CD4-positive, CD25-positive, alpha-beta regulatory T cell (primary cell): ENCODE results near the gene TRPC1. TPM values are rescaled to one million over a fixed set of nuclear protein-coding genes. Genes with fewer than 3 reads are reported as not detected.
"Not testable (repeated sequence)": the region's sequence is repeated elsewhere in the genome, so short reads cannot be mapped to it uniquely, and the experiment has no call there.

ENCODE experiments used
- ATAC-seq, 2 donors: fragments of 150-1000 bp; cut with Tn5 transposase; one replicate each; pipeline ENCODE4 v1.10.0; 2021; ENCODE audit warnings: low read depth in 2 of 2, moderate number of reproducible peaks in 2 of 2, moderate library complexity in 1 of 2
- DNase-seq, 3 donors: peaks; one replicate each; pipeline versions ENCODE4 v3.0.0 to v3.0.0-alpha.2; 2012 to 2022; ENCODE audit warnings: mixed read lengths in 1 of 3
- H3K27ac ChIP-seq: one replicate; pipeline ENCODE4 v1.7.0; 2013; ENCODE audit warnings: mild to moderate bottlenecking, low read length; ENCODE audit not compliant: insufficient read depth, poor library complexity, severe bottlenecking
- H3K27me3 ChIP-seq: one replicate; pipeline ENCODE4 v1.7.0; 2013; ENCODE audit warnings: low read length; ENCODE audit not compliant: control insufficient read depth, insufficient read depth
- H3K36me3 ChIP-seq: one replicate; pipeline ENCODE4 v1.7.0; 2013; ENCODE audit warnings: mild to moderate bottlenecking, low read length, moderate library complexity; ENCODE audit not compliant: control insufficient read depth, insufficient read depth
- H3K4me1 ChIP-seq: 2 replicates; pipeline ENCODE4 v1.7.0; 2013; ENCODE audit warnings: mild to moderate bottlenecking, low read length; ENCODE audit not compliant: insufficient read depth, control insufficient read depth, poor library complexity, severe bottlenecking
- H3K4me3 ChIP-seq: one replicate; pipeline ENCODE4 v1.7.0; 2013; ENCODE audit warnings: low read depth, mild to moderate bottlenecking, low read length, moderate library complexity
- H3K9me3 ChIP-seq, 2 experiments: 1 replicate in 1 of 2; 2 replicates in 1 of 2; pipeline ENCODE4 v1.7.0; 2013; ENCODE audit warnings: low read length in 2 of 2, mild to moderate bottlenecking in 1 of 2, moderate library complexity in 1 of 2; ENCODE audit not compliant: control insufficient read depth in 2 of 2
- H3K27ac Mint-ChIP-seq, 3 donors: one replicate each; pipeline ENCODE4 v1.8.0; 2020 to 2022; ENCODE audit warnings: mild to moderate bottlenecking in 3 of 3, mixed read lengths in 3 of 3, moderate library complexity in 2 of 3
- H3K27me3 Mint-ChIP-seq: one replicate; pipeline ENCODE4 v1.8.0; 2022; ENCODE audit warnings: mild to moderate bottlenecking, mixed read lengths
- H3K36me3 Mint-ChIP-seq: one replicate; pipeline ENCODE4 v1.8.0; 2020; ENCODE audit warnings: mixed read lengths
- H3K4me1 Mint-ChIP-seq, 4 donors: one replicate each; pipeline ENCODE4 v1.8.0; 2020 to 2022; ENCODE audit warnings: mixed read lengths in 4 of 4, mild to moderate bottlenecking in 1 of 4
- H3K4me3 Mint-ChIP-seq, 4 donors: one replicate each; pipeline ENCODE4 v1.8.0; 2020 to 2022; ENCODE audit warnings: mild to moderate bottlenecking in 4 of 4, mixed read lengths in 4 of 4, moderate library complexity in 3 of 4
- H3K9me3 Mint-ChIP-seq, 7 donors: one replicate each; pipeline ENCODE4 v1.8.0; 2020 to 2022; ENCODE audit warnings: mixed read lengths in 7 of 7, mild to moderate bottlenecking in 3 of 7, moderate library complexity in 2 of 7
- polyA plus RNA-seq, 4 donors: library from polyadenylated mRNA; unstranded; fragments of 300-500 nt; fragmentation: Illumina TruSeq; gene quantifications; one replicate each; pipeline ENCODE4 v1.2.3, GENCODE V29; 2021
- total RNA-seq: library from RNA; stranded (reverse); gene quantifications from one replicate; pipeline ENCODE4 v1.2.3, GENCODE V29; 2022

Gene TRPC1
- total and polyA plus RNA-seq, 5 donors from 2014 or later = 0.24 to 1.6 (median 0.78) TPM

GRCh38 chr3:142725357-142725739 lies 1.5 kb downstream of the TRPC1 start:
- Mint-ChIP-seq H3K27me3 (peaks cover 55% of the 10 kb centered on the region), H3K4me3 (peak overlapping the region; percentile 82 to 90 (median 84)), H3K36me3 (peaks cover 3% of the 10 kb centered on the region), H3K9me3 (no peaks in the 10 kb centered on the region), H3K4me1 (peaks cover 4 to 14% (median 9%) of the 10 kb centered on the region in 4 donors), H3K27ac (peak overlapping the region in 2 of 3 donors; percentile 57 to 79)
- Histone ChIP-seq H3K27me3 (peaks cover 9% of the 10 kb centered on the region), H3K27ac (no peak overlapping the region), H3K9me3 (no peaks in the 10 kb centered on the region), H3K4me1 (peaks cover 12% of the 10 kb centered on the region), H3K36me3 (no peaks in the 10 kb centered on the region), H3K4me3 (peak overlapping the region; percentile 47)
- ATAC-seq (no peak), DNase-seq (no peak)

- peaks cover 3% of the 10 kb centered on the region for H3K36me3 Mint-ChIP-seq
- H3K27ac Mint-ChIP-seq = no peak overlapping the region
- peaks cover 6% of the 10 kb centered on the region for H3K27me3 ChIP-seq
- H3K9me3 ChIP-seq = no peaks in the 10 kb centered on the region
- peaks cover 12% of the 10 kb centered on the region for H3K4me1 ChIP-seq
- no peaks in the 10 kb centered on the region for H3K9me3 Mint-ChIP-seq
- peaks cover 48% of the 10 kb centered on the region for H3K27me3 Mint-ChIP-seq
- H3K4me1 Mint-ChIP-seq = peaks cover 4 to 14% (median 9%) of the 10 kb centered on the region in 4 donors
- H3K4me3 ChIP-seq = no peak overlapping the region
- peak overlapping the region in 2 of 4 donors; percentile 26 to 27 for H3K4me3 Mint-ChIP-seq
- no peak for ATAC-seq
- no peaks in the 10 kb centered on the region for H3K36me3 ChIP-seq
- no peak overlapping the region for H3K27ac ChIP-seq
- DNase-seq = no peak
These were observed 2.2 kb downstream of the TRPC1 start for GRCh38 chr3:142726017-142726416.

- H3K4me1 ChIP-seq = no peaks in the 10 kb centered on the region
- peaks cover 3% of the 10 kb centered on the region for H3K36me3 Mint-ChIP-seq
- H3K4me3 ChIP-seq = no peak overlapping the region
- H3K27ac Mint-ChIP-seq = no peak overlapping the region
- no peak overlapping the region for H3K4me3 Mint-ChIP-seq
- H3K36me3 ChIP-seq = no peaks in the 10 kb centered on the region
- H3K9me3 Mint-ChIP-seq = peaks cover 0 to 2% (median 0%) of the 10 kb centered on the region in 7 donors
- H3K9me3 ChIP-seq = no peaks in the 10 kb centered on the region
- H3K27ac ChIP-seq = no peak overlapping the region
- H3K27me3 Mint-ChIP-seq = peaks cover 31% of the 10 kb centered on the region
- DNase-seq = no peak
- ATAC-seq = no peak
- H3K27me3 ChIP-seq = peaks cover 2% of the 10 kb centered on the region
- H3K4me1 Mint-ChIP-seq = peaks cover 0 to 4% (median under 1%) of the 10 kb centered on the region in 4 donors
These were observed 8.2 kb downstream of the TRPC1 start for GRCh38 chr3:142732066-142732465.

GRCh38 chr3:142734834-142735233 lies 11.0 kb downstream of the TRPC1 start:
- H3K27me3 Mint-ChIP-seq = peaks cover 22% of the 10 kb centered on the region
- H3K36me3 ChIP-seq = no peaks in the 10 kb centered on the region
- peaks cover 0 to 2% (median 0%) of the 10 kb centered on the region in 7 donors for H3K9me3 Mint-ChIP-seq
- H3K4me1 ChIP-seq = no peaks in the 10 kb centered on the region
- H3K4me3 ChIP-seq = no peak overlapping the region
- ATAC-seq (no peak), DNase-seq (no peak)
- H3K4me3 Mint-ChIP-seq = no peak overlapping the region
- H3K27ac Mint-ChIP-seq = no peak overlapping the region
- no peak overlapping the region for H3K27ac ChIP-seq
- no peaks in the 10 kb centered on the region for H3K36me3 Mint-ChIP-seq
- H3K27me3 ChIP-seq = peaks cover 4% of the 10 kb centered on the region
- no peaks in the 10 kb centered on the region for H3K9me3 ChIP-seq
- H3K4me1 Mint-ChIP-seq = no peaks in the 10 kb centered on the region

GRCh38 chr3:142735462-142735861 lies 11.6 kb downstream of the TRPC1 start:
- Mint-ChIP-seq H3K4me1 (no peaks in the 10 kb centered on the region), H3K27me3 (peaks cover 22% of the 10 kb centered on the region), H3K36me3 (no peaks in the 10 kb centered on the region), H3K27ac (no peak overlapping the region), H3K9me3 (peaks cover 0 to 2% (median 0%) of the 10 kb centered on the region in 7 donors), H3K4me3 (no peak overlapping the region)
- ATAC-seq (no peak), DNase-seq (no peak)
- Histone ChIP-seq H3K36me3 (no peaks in the 10 kb centered on the region), H3K9me3 (no peaks in the 10 kb centered on the region), H3K27me3 (peaks cover 4% of the 10 kb centered on the region), H3K4me3 (no peak overlapping the region), H3K27ac (no peak overlapping the region), H3K4me1 (no peaks in the 10 kb centered on the region)

- H3K4me1 ChIP-seq = no peaks in the 10 kb centered on the region
- H3K36me3 ChIP-seq = no peaks in the 10 kb centered on the region
- H3K27me3 Mint-ChIP-seq = peaks cover 21% of the 10 kb centered on the region
- H3K27me3 ChIP-seq = peaks cover 4% of the 10 kb centered on the region
- no peak overlapping the region for H3K27ac Mint-ChIP-seq
- no peak overlapping the region for H3K4me3 Mint-ChIP-seq
- H3K9me3 ChIP-seq = no peaks in the 10 kb centered on the region
- no peaks in the 10 kb centered on the region for H3K4me1 Mint-ChIP-seq
- H3K27ac ChIP-seq = no peak overlapping the region
- H3K36me3 Mint-ChIP-seq = no peaks in the 10 kb centered on the region
- no peak for DNase-seq
- H3K4me3 ChIP-seq = no peak overlapping the region
- H3K9me3 Mint-ChIP-seq = peaks cover 0 to 2% (median 0%) of the 10 kb centered on the region in 7 donors
- no peak for ATAC-seq
These were observed 14.6 kb downstream of the TRPC1 start for GRCh38 chr3:142738396-142738795.

- ATAC-seq (no peak), DNase-seq (no peak)
These were observed 22.8 kb downstream of the TRPC1 start for GRCh38 chr3:142746646-142747045.

GRCh38 chr3:142750531-142750930 lies 26.7 kb downstream of the TRPC1 start:
- not testable (repeated sequence) for H3K4me3 Mint-ChIP-seq, ATAC-seq, H3K4me1 Mint-ChIP-seq, H3K27ac Mint-ChIP-seq, H3K27me3 ChIP-seq, H3K9me3 ChIP-seq, H3K9me3 Mint-ChIP-seq, H3K4me1 ChIP-seq, H3K27me3 Mint-ChIP-seq, H3K4me3 ChIP-seq, DNase-seq, H3K27ac ChIP-seq, H3K36me3 Mint-ChIP-seq, H3K36me3 ChIP-seq

More at GRCh38 chr3:142746646-142747045, 22.8 kb downstream of the TRPC1 start:
- no peak overlapping the region for H3K4me3 ChIP-seq
- Mint-ChIP-seq H3K27me3 (peaks cover 5% of the 10 kb centered on the region), H3K36me3 (peaks cover 7% of the 10 kb centered on the region), H3K27ac (no peak overlapping the region), H3K4me1 (no peaks in the 10 kb centered on the region), H3K9me3 (peaks cover 0 to 7% (median 0%) of the 10 kb centered on the region in 7 donors), H3K4me3 (no peak overlapping the region)
- H3K27me3 ChIP-seq = no peaks in the 10 kb centered on the region
- no peak overlapping the region for H3K27ac ChIP-seq
- no peaks in the 10 kb centered on the region for H3K4me1 ChIP-seq
- peaks cover 0 to 1% of the 10 kb centered on the region in 2 experiments for H3K9me3 ChIP-seq
- peaks cover 2% of the 10 kb centered on the region for H3K36me3 ChIP-seq
